Fibroblast of pulmonary artery (primary cell): Measurements from ENCODE around the gene TH.
A peak's percentile ranks its signal among the peaks of the same experiment; 100 is the strongest.

ENCODE experiments used
- DNase-seq: peaks from one replicate; pipeline ENCODE4 v3.0.0-alpha.2; 2010; ENCODE audit warnings: low read depth
- H3K4me3 ChIP-seq: replicated peaks from 2 replicates; pipeline ENCODE4 v1.5.1; 2011; ENCODE audit warnings: low read depth, mild to moderate bottlenecking, control low read depth, low read length, moderate library complexity
- CTCF ChIP-seq: IDR thresholded peaks from 2 replicates; pipeline ENCODE4 v1.5.1; 2011; ENCODE audit warnings: mild to moderate bottlenecking, control low read depth, low read length, inconsistent platforms; ENCODE audit errors: missing control alignments

Gene TH

GRCh38 chr11:2139123-2139521 lies 32.5 kb downstream of the TH start, which contains the start of gene IGF2:
Gene IGF2 (minus strand): TSS chr11:2139389. CDS start chr11:2135523, 3,866 bp downstream.
- TF ChIP-seq CTCF, result no peak
- no peak within 1 kb of the TSS for H3K4me3 ChIP-seq
- DNase-seq, result no peak

GRCh38 chr11:2138431-2139122 lies 33.0 kb downstream of the TH start:
- no peak for DNase-seq
- no peak overlapping the region for H3K4me3 ChIP-seq
- TF ChIP-seq CTCF, result no peak

DNA sequence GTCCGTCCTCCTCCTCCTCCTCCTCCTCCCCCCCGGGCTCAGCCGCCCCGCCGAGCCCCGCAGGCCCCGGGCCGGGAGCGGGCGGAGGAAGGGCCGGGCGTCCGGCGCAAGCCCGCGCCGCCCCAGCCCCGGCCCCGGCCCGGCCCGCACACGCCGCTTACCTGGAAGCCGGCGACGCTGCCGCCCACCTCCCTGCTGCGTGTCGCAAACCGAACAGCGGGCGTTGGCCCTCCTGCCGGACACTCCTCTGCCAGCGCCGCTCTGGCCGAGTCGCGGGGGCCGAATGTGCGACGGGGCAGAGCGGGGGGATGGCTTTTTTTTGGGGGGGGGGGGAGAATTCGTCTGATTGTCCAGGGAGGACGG lies 33.6 kb downstream of the TH start:
- DNase-seq, result no peak
- no peak overlapping the region for H3K4me3 ChIP-seq
- no peak for TF ChIP-seq CTCF

- H3K4me3 ChIP-seq, result no peak overlapping the region
- DNase-seq, result peak; percentile 46
- TF ChIP-seq CTCF, result no peak
These were observed 34.2 kb downstream of the TH start for GRCh38 chr11:2137202-2138067.

DNA sequence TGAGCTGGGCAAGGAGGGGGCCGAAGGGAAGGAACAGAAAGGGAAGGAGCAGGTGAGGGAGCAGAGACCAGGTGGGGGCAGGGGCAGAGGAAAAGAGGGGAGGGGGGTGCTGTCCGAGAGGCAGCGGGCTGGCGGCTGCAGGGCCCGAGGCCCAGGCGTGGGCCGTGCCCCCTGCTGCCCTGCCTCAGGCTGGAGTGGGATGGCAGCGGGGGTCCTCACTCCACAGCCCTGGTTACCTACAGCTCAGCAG lies 34.7 kb downstream of the TH start:
- H3K4me3 ChIP-seq, result no peak overlapping the region
- TF ChIP-seq CTCF, result no peak
- DNase-seq, result no peak

DNA sequence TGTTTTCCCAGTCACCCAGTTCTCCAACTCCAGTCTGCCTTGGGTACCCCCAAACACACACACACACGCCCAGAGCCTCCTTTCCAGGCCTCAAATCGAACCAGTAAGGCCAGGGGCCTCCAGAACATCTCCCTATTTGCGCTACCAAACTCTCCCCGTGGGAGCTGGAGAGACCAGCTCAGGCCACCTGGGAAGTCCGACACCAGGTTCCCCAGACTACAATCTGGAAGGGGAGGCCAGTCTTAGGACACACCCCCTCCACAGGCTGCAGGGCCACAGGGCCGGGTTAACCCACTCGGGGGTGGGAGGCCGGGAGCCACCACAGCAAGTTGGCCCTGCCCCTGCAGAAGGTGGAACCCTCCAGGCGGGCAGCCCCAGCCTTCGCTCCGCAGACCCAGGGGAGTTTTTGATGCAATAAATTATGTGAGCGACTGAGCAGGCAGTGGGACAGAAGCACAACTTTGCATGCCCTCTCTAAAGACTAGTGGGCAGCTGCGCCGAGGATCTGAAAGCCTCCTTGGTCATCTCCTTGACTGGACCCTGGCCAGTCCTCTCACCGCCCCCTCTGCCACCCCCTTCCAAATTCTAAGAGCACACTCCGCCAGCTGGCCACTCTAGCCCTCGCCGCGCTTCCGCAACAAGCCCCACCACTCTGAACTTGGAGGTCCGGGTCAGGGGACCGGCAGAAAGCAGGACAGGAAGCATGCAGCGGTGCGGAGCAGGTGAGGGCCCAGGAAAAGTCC lies 35.2 kb downstream of the TH start:
- DNase-seq, result no peak
- no peak for TF ChIP-seq CTCF
- no peak overlapping the region for H3K4me3 ChIP-seq
